Suprapubic skin (tissue), 4 donors: ENCODE data around the gene PCNX4. TPM values are rescaled to one million over a fixed set of nuclear protein-coding genes. Genes with fewer than 3 reads are reported as not detected.

Source experiments
- DNase-seq, 2 donors: peaks; one replicate each; pipeline ENCODE4 v3.0.0-alpha.2; 2019; ENCODE audit warnings: low spot score in 2 of 2
- H3K27ac ChIP-seq: fragments of 200-600 bp; sonication (generic); one replicate; pipeline ENCODE4 v1.5.1; 2019
- H3K27me3 ChIP-seq: fragments of 200-600 bp; sonication (generic); one replicate; pipeline ENCODE4 v1.5.1; 2019
- H3K36me3 ChIP-seq: fragments of 200-600 bp; sonication (generic); one replicate; pipeline ENCODE4 v1.5.1; 2019
- H3K4me1 ChIP-seq: fragments of 200-600 bp; sonication (generic); one replicate; pipeline ENCODE4 v1.5.1; 2019
- H3K4me3 ChIP-seq: fragments of 200-600 bp; sonication (generic); one replicate; pipeline ENCODE4 v1.5.1; 2019; ENCODE audit warnings: mild to moderate bottlenecking
- H3K9me3 ChIP-seq: fragments of 200-600 bp; sonication (generic); one replicate; pipeline ENCODE4 v1.5.1; 2019
- CTCF ChIP-seq, 2 donors: fragments of 200-600 bp in 1 of 2; fragments of 450-650 bp in 1 of 2; sonication (generic) in 1 of 2; IDR thresholded peaks; one replicate each; pipeline ENCODE4 v1.5.1; 2016 to 2019; ENCODE audit warnings: antibody characterized with exemption in 2 of 2, mild to moderate bottlenecking in 1 of 2, moderate library complexity in 1 of 2
- EP300 ChIP-seq: sonication (generic); formaldehyde crosslinking; IDR thresholded peaks from one replicate; pipeline ENCODE4 v1.6.1; 2017; ENCODE audit warnings: antibody characterized with exemption
- POLR2A ChIP-seq, 2 donors: fragments of 450-650 bp; IDR thresholded peaks; one replicate each; pipeline ENCODE4 v1.6.1; 2017; ENCODE audit warnings: antibody characterized with exemption in 2 of 2, mild to moderate bottlenecking in 2 of 2, moderate library complexity in 2 of 2
- POLR2AphosphoS5 ChIP-seq, 3 donors: sonication (generic); formaldehyde crosslinking; IDR thresholded peaks; one replicate each; pipeline ENCODE4 v1.6.1; 2017; ENCODE audit warnings: antibody characterized with exemption in 3 of 3
- WGBS: methylation state at CpG from one replicate; pipeline ENCODE4 v1.1.5; 2018; 5-methylcytosine and 5-hydroxymethylcytosine counted together
- total RNA-seq, 4 donors: library from RNA; depleted of rRNA; stranded (reverse); fragments of >200 nt; gene quantifications; one replicate each; pipeline ENCODE4 v1.1.0, GENCODE V29; 2016

Gene PCNX4
- total RNA-seq, 4 donors from 2014 or later: 26.5 to 56.3 (median 42.5) TPM

GRCh38 chr14:60188696-60189095, 97.0 kb downstream of the PCNX4 start:
- peaks cover 5% of the 10 kb centered on the region for H3K4me1 ChIP-seq
- no peak overlapping the region for H3K4me3 ChIP-seq
- no peaks in the 10 kb centered on the region for H3K9me3 ChIP-seq
- no peak overlapping the region for H3K27ac ChIP-seq
- TF ChIP-seq EP300 (no peak), POLR2A (IDR thresholded peaks at IDR 0.05) (no peak), POLR2AphosphoS5 (IDR thresholded peaks at IDR 0.05) (no peak), CTCF (IDR thresholded peaks at IDR 0.05) (no peak)
- no peaks in the 10 kb centered on the region for H3K36me3 ChIP-seq
- DNase-seq: no peak
- no peaks in the 10 kb centered on the region for H3K27me3 ChIP-seq
- WGBS: 60% methylated on average over 1 of the region's 1 CpG

GRCh38 chr14:60189923-60190840, 98.5 kb downstream of the PCNX4 start:
- Histone ChIP-seq H3K4me1 (no peaks in the 10 kb centered on the region), H3K27me3 (no peaks in the 10 kb centered on the region), H3K4me3 (no peak overlapping the region), H3K9me3 (no peaks in the 10 kb centered on the region), H3K36me3 (no peaks in the 10 kb centered on the region), H3K27ac (no peak overlapping the region)
- TF ChIP-seq EP300: no peak
- no peak for TF ChIP-seq POLR2A (IDR thresholded peaks at IDR 0.05)
- TF ChIP-seq CTCF (IDR thresholded peaks at IDR 0.05): no peak
- no peak for TF ChIP-seq POLR2AphosphoS5 (IDR thresholded peaks at IDR 0.05)
- WGBS: 78% methylated on average over 4 of the region's 4 CpGs
- no peak for DNase-seq

GRCh38 chr14:60195179-60195810, 103.6 kb downstream of the PCNX4 start:
- H3K27ac ChIP-seq: no peak overlapping the region
- 89% methylated on average over 5 of the region's 5 CpGs for WGBS

GRCh38 chr14:60196291-60196690, 104.6 kb downstream of the PCNX4 start:
- Histone ChIP-seq H3K27me3 (no peaks in the 10 kb centered on the region), H3K4me3 (no peak overlapping the region), H3K9me3 (no peaks in the 10 kb centered on the region), H3K36me3 (no peaks in the 10 kb centered on the region), H3K4me1 (no peaks in the 10 kb centered on the region), H3K27ac (no peak overlapping the region)
- 34% methylated on average over 2 of the region's 2 CpGs for WGBS
- TF ChIP-seq POLR2AphosphoS5 (IDR thresholded peaks at IDR 0.05) (no peak), CTCF (IDR thresholded peaks at IDR 0.05) (no peak), EP300 (no peak), POLR2A (IDR thresholded peaks at IDR 0.05) (no peak)
- no peak for DNase-seq

More at GRCh38 chr14:60195179-60195810, 103.6 kb downstream of the PCNX4 start:
- H3K36me3 ChIP-seq: no peaks in the 10 kb centered on the region
- no peaks in the 10 kb centered on the region for H3K9me3 ChIP-seq
- no peak for DNase-seq
- H3K27me3 ChIP-seq: no peaks in the 10 kb centered on the region
- TF ChIP-seq POLR2A (IDR thresholded peaks at IDR 0.05): no peak
- TF ChIP-seq POLR2AphosphoS5 (IDR thresholded peaks at IDR 0.05): no peak
- no peak for TF ChIP-seq EP300
- no peak for TF ChIP-seq CTCF (IDR thresholded peaks at IDR 0.05)
- H3K4me1 ChIP-seq: no peaks in the 10 kb centered on the region
- H3K4me3 ChIP-seq: no peak overlapping the region

GRCh38 chr14:60197629-60198303, 106.0 kb downstream of the PCNX4 start:
- no peaks in the 10 kb centered on the region for H3K9me3 ChIP-seq
- no peaks in the 10 kb centered on the region for H3K27me3 ChIP-seq
- no peaks in the 10 kb centered on the region for H3K4me1 ChIP-seq
- TF ChIP-seq CTCF (IDR thresholded peaks at IDR 0.05) (no peak), EP300 (no peak), POLR2A (IDR thresholded peaks at IDR 0.05) (no peak), POLR2AphosphoS5 (IDR thresholded peaks at IDR 0.05) (no peak)
- WGBS: no CpG with 5 or more reads among the region's 1 CpG
- no peak overlapping the region for H3K27ac ChIP-seq
- no peak overlapping the region for H3K4me3 ChIP-seq
- H3K36me3 ChIP-seq: no peaks in the 10 kb centered on the region
- DNase-seq: no peak
